Mesothelial cell of epicardium (in vitro differentiated cells): ENCODE results near the gene GAPVD1. TPM values are rescaled to one million over a fixed set of nuclear protein-coding genes. Genes with fewer than 3 reads are reported as not detected.
"Not testable (repeated sequence)": the region's sequence is repeated elsewhere in the genome, so short reads cannot be mapped to it uniquely, and the experiment has no call there.

ENCODE experiments used
- DNase-seq, 2 experiments: peaks; one replicate each; pipeline ENCODE4 v3.0.0; 2021; ENCODE audit warnings: low spot score in 2 of 2; ENCODE audit not compliant: unreplicated experiment in 2 of 2
- H3K27ac Mint-ChIP-seq: 2 replicates; pipeline ENCODE4 v1.8.0; 2021; ENCODE audit warnings: mixed read lengths
- H3K27me3 Mint-ChIP-seq: 2 replicates; pipeline ENCODE4 v1.8.0; 2021; ENCODE audit warnings: low read depth, mixed read lengths
- H3K36me3 Mint-ChIP-seq: 2 replicates; pipeline ENCODE4 v1.8.0; 2021; ENCODE audit warnings: mixed read lengths
- H3K4me1 Mint-ChIP-seq: 2 replicates; pipeline ENCODE4 v1.8.0; 2021; ENCODE audit warnings: mixed read lengths
- H3K4me3 Mint-ChIP-seq: 2 replicates; pipeline ENCODE4 v1.8.0; 2021; ENCODE audit warnings: mild to moderate bottlenecking, moderate library complexity, mixed read lengths
- H3K9me3 Mint-ChIP-seq: 2 replicates; pipeline ENCODE4 v1.8.0; 2021; ENCODE audit warnings: mixed read lengths
- total RNA-seq: library from RNA; stranded (reverse); gene quantifications from 3 replicates; pipeline ENCODE4 v1.2.1, GENCODE V29; 2021
- TF ChIP-seq, protein P1 (sequence below): fragments of 200-600 bp; sonication (generic); IDR thresholded peaks from one replicate; pipeline ENCODE4 v1.5.0; 2021; ENCODE audit warnings: antibody characterized with exemption; ENCODE audit not compliant: unreplicated experiment

GAPVD1 gene
- total RNA-seq, 1 donor from 2014 or later: 58.7 TPM

GRCh38 chr9:125393426-125393825 is 131.8 kb downstream of the GAPVD1 start:
- TF ChIP-seq, protein P1, sequence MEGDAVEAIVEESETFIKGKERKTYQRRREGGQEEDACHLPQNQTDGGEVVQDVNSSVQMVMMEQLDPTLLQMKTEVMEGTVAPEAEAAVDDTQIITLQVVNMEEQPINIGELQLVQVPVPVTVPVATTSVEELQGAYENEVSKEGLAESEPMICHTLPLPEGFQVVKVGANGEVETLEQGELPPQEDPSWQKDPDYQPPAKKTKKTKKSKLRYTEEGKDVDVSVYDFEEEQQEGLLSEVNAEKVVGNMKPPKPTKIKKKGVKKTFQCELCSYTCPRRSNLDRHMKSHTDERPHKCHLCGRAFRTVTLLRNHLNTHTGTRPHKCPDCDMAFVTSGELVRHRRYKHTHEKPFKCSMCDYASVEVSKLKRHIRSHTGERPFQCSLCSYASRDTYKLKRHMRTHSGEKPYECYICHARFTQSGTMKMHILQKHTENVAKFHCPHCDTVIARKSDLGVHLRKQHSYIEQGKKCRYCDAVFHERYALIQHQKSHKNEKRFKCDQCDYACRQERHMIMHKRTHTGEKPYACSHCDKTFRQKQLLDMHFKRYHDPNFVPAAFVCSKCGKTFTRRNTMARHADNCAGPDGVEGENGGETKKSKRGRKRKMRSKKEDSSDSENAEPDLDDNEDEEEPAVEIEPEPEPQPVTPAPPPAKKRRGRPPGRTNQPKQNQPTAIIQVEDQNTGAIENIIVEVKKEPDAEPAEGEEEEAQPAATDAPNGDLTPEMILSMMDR: no peak
- H3K4me1 Mint-ChIP-seq: no peaks in the 10 kb centered on the region
- H3K9me3 Mint-ChIP-seq: peaks cover 3% of the 10 kb centered on the region
- DNase-seq: no peak
- no peak overlapping the region for H3K4me3 Mint-ChIP-seq
- no peaks in the 10 kb centered on the region for H3K27me3 Mint-ChIP-seq
- no peaks in the 10 kb centered on the region for H3K36me3 Mint-ChIP-seq
- H3K27ac Mint-ChIP-seq: no peak overlapping the region

GRCh38 chr9:125396799-125397198 is 135.2 kb downstream of the GAPVD1 start:
- Mint-ChIP-seq H3K27me3 (no peaks in the 10 kb centered on the region), H3K9me3 (peaks cover 3% of the 10 kb centered on the region), H3K4me1 (peaks cover 6% of the 10 kb centered on the region), H3K4me3 (no peak overlapping the region), H3K27ac (no peak overlapping the region), H3K36me3 (no peaks in the 10 kb centered on the region)
- TF ChIP-seq, protein P1: no peak
- no peak for DNase-seq

DNA sequence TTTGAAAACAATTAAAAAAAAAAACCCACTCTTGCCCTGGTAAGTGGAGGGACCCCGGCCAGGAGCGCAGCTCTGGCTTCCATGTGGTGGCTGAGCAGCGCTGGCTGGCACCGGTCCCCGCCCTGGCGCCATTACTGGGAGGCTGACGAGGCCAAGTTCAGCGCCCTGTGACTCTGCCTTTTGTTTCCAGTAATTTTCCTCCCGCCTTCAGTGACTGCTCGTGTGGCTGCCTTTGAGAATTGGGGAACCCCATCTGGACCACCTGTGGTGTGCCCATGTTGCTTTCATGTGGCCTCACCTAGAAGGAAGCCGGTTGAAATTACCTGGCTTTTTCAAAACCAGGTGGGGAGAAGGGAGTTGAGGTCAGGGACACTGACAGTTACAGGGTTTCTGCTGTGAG is 136.1 kb downstream of the GAPVD1 start:
- H3K4me3 Mint-ChIP-seq: no peak overlapping the region
- H3K9me3 Mint-ChIP-seq: peaks cover 3% of the 10 kb centered on the region
- H3K36me3 Mint-ChIP-seq: no peaks in the 10 kb centered on the region
- peaks cover 6% of the 10 kb centered on the region for H3K4me1 Mint-ChIP-seq
- TF ChIP-seq, protein P1: no peak
- no peaks in the 10 kb centered on the region for H3K27me3 Mint-ChIP-seq
- DNase-seq: no peak
- H3K27ac Mint-ChIP-seq: no peak overlapping the region

- Mint-ChIP-seq H3K27ac (no peak overlapping the region), H3K36me3 (no peaks in the 10 kb centered on the region), H3K27me3 (no peaks in the 10 kb centered on the region), H3K4me1 (peaks cover 6% of the 10 kb centered on the region), H3K9me3 (peaks cover 3% of the 10 kb centered on the region), H3K4me3 (no peak overlapping the region)
- TF ChIP-seq, protein P1: no peak
- DNase-seq: no peak
These were observed 136.6 kb downstream of the GAPVD1 start for GRCh38 chr9:125398243-125398642.

DNA sequence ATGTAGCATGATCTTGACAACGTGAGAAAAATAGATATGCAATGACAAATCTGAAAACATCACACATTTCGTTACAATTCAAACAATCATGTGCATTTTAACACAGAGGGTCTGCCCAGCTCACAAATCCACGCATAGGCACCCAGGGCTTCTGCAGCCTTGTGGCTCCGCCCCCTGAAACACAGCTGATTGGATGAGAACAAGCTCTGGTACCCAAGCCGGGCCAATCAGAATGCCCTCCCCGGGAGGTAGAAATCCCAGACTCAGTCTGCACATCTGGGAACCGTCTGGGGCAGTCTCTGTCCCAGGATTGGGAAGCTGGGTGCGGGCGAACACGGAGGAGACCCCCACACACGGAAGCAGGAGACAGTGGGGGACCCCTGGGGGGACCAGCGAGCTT is 137.5 kb downstream of the GAPVD1 start:
- H3K9me3 Mint-ChIP-seq: peaks cover 3% of the 10 kb centered on the region
- H3K36me3 Mint-ChIP-seq: no peaks in the 10 kb centered on the region
- no peak overlapping the region for H3K27ac Mint-ChIP-seq
- no peak overlapping the region for H3K4me3 Mint-ChIP-seq
- TF ChIP-seq, protein P1: no peak
- H3K4me1 Mint-ChIP-seq: peaks cover 6% of the 10 kb centered on the region
- no peaks in the 10 kb centered on the region for H3K27me3 Mint-ChIP-seq
- DNase-seq: no peak

GRCh38 chr9:125399666-125400065 is 138.0 kb downstream of the GAPVD1 start:
- peaks cover 6% of the 10 kb centered on the region for H3K4me1 Mint-ChIP-seq
- H3K4me3 Mint-ChIP-seq: no peak overlapping the region
- DNase-seq: no peak
- H3K27ac Mint-ChIP-seq: no peak overlapping the region
- no peaks in the 10 kb centered on the region for H3K36me3 Mint-ChIP-seq
- H3K27me3 Mint-ChIP-seq: no peaks in the 10 kb centered on the region
- H3K9me3 Mint-ChIP-seq: peaks cover 3% of the 10 kb centered on the region
- TF ChIP-seq, protein P1: no peak

- H3K36me3 Mint-ChIP-seq, H3K27ac Mint-ChIP-seq, H3K4me3 Mint-ChIP-seq, H3K4me1 Mint-ChIP-seq, H3K27me3 Mint-ChIP-seq, DNase-seq, H3K9me3 Mint-ChIP-seq: not testable (repeated sequence)
These were observed 138.6 kb downstream of the GAPVD1 start for GRCh38 chr9:125400232-125400631.
